ENCODE results near the gene ADGRL3.
A peak's percentile ranks its signal among the peaks of the same experiment; 100 is the strongest.

ADGRL3 gene

GRCh38 chr4:61200187-61200915 lies at the start of gene ADGRL3:
TSS of gene ADGRL3 (plus strand) at chr4:61200326.
- DNase-seq: peak; percentile 57

GRCh38 chr4:61152433-61152832 lies 47.7 kb upstream of the ADGRL3 start:
- DNase-seq: no peak

- DNase-seq: no peak
These were observed 39.6 kb upstream of the ADGRL3 start for GRCh38 chr4:61160478-61160877.

- no peak for DNase-seq
These were observed 38.0 kb upstream of the ADGRL3 start for GRCh38 chr4:61162116-61162515.

GRCh38 chr4:61173799-61174198 lies 26.3 kb upstream of the ADGRL3 start:
- no peak for DNase-seq

- no peak for DNase-seq
These were observed 24.6 kb upstream of the ADGRL3 start for GRCh38 chr4:61175495-61175894.

GRCh38 chr4:61177367-61177766 lies 22.8 kb upstream of the ADGRL3 start:
- no peak for DNase-seq

- DNase-seq: no peak
These were observed 19.7 kb upstream of the ADGRL3 start for GRCh38 chr4:61180405-61180804.

- DNase-seq: no peak
These were observed 17.2 kb upstream of the ADGRL3 start for GRCh38 chr4:61182915-61183314.

GRCh38 chr4:61185288-61185687 lies 14.8 kb upstream of the ADGRL3 start:
- DNase-seq: no peak

- DNase-seq: no peak
These were observed 7.7 kb upstream of the ADGRL3 start for GRCh38 chr4:61192392-61192791.

- no peak for DNase-seq
These were observed 6.3 kb upstream of the ADGRL3 start for GRCh38 chr4:61193863-61194262.

GRCh38 chr4:61194571-61194970 lies 5.6 kb upstream of the ADGRL3 start:
- no peak for DNase-seq

GRCh38 chr4:61195101-61195500 lies 5.0 kb upstream of the ADGRL3 start:
- no peak for DNase-seq

GRCh38 chr4:61198686-61199085 lies 1.4 kb upstream of the ADGRL3 start:
- DNase-seq: no peak

GRCh38 chr4:61199873-61200186 lies 296 bp upstream of the ADGRL3 start:
- peak; percentile 57 for DNase-seq

GRCh38 chr4:61200916-61201526 lies 895 bp downstream of the ADGRL3 start:
- peak; percentile 26 for DNase-seq

GRCh38 chr4:61201561-61201960 lies 1.4 kb downstream of the ADGRL3 start:
- no peak for DNase-seq

GRCh38 chr4:61201961-61202637 lies 2.0 kb downstream of the ADGRL3 start:
- no peak for DNase-seq

- DNase-seq: peak; percentile 46
These were observed 2.7 kb downstream of the ADGRL3 start for GRCh38 chr4:61202638-61203435.

- DNase-seq: no peak
These were observed 3.3 kb downstream of the ADGRL3 start for GRCh38 chr4:61203436-61203790.

GRCh38 chr4:61204353-61205060 lies 4.4 kb downstream of the ADGRL3 start:
- DNase-seq: no peak

- no peak for DNase-seq
These were observed 4.9 kb downstream of the ADGRL3 start for GRCh38 chr4:61205066-61205465.
